NCI-H187 (cell line): ENCODE results near the gene CTRB1.
"Not testable (repeated sequence)": the region's sequence is repeated elsewhere in the genome, so short reads cannot be mapped to it uniquely, and the experiment has no call there.

Source experiments
- DNase-seq, 2 experiments: peaks; one replicate each; lab custom pipeline; 2025; lab: John Stamatoyannopoulos, UW

CTRB1 gene

GRCh38 chr16:75204410-75204758, 14.4 kb upstream of the CTRB1 start:
- no peak for DNase-seq

- DNase-seq: not testable (repeated sequence)
Measured at GRCh38 chr16:75204905-75205304, 13.9 kb upstream of the CTRB1 start.

- not testable (repeated sequence) for DNase-seq
Measured at GRCh38 chr16:75205438-75205837, 13.3 kb upstream of the CTRB1 start.

GRCh38 chr16:75205961-75206748, 12.6 kb upstream of the CTRB1 start:
- DNase-seq: not testable (repeated sequence)

GRCh38 chr16:75206749-75207451, 11.9 kb upstream of the CTRB1 start, which contains the start of gene CTRB2:
TSS of gene CTRB2 (minus strand) at chr16:75207161. CDS start at chr16:75207141, 20 bp downstream.
- DNase-seq: no peak

GRCh38 chr16:75207831-75208230, 11.0 kb upstream of the CTRB1 start:
- no peak for DNase-seq

GRCh38 chr16:75208242-75208825, 10.5 kb upstream of the CTRB1 start:
- DNase-seq: no peak

- DNase-seq: no peak
Measured at GRCh38 chr16:75208861-75209505, 9.8 kb upstream of the CTRB1 start.

GRCh38 chr16:75209514-75209913, 9.3 kb upstream of the CTRB1 start:
- DNase-seq: not testable (repeated sequence)

GRCh38 chr16:75209944-75210343, 8.8 kb upstream of the CTRB1 start:
- no peak for DNase-seq

- DNase-seq: not testable (repeated sequence)
Measured at GRCh38 chr16:75211286-75211685, 7.5 kb upstream of the CTRB1 start.

- no peak for DNase-seq
Measured at GRCh38 chr16:75216127-75216526, 2.7 kb upstream of the CTRB1 start.

GRCh38 chr16:75216576-75216975, 2.2 kb upstream of the CTRB1 start:
- no peak for DNase-seq

- DNase-seq: no peak
Measured at GRCh38 chr16:75217389-75217851, 1.4 kb upstream of the CTRB1 start.

- DNase-seq: no peak
Measured at GRCh38 chr16:75219088-75219487, 300 bp downstream of the CTRB1 start.

- DNase-seq: no peak
Measured at GRCh38 chr16:75219838-75220237, 1.1 kb downstream of the CTRB1 start.

- no peak for DNase-seq
Measured at GRCh38 chr16:75222271-75222783, 3.5 kb downstream of the CTRB1 start.

GRCh38 chr16:75223129-75223528, 4.3 kb downstream of the CTRB1 start:
- not testable (repeated sequence) for DNase-seq

- no peak for DNase-seq
Measured at GRCh38 chr16:75224306-75225082, 5.7 kb downstream of the CTRB1 start.

GRCh38 chr16:75225092-75225491, 6.3 kb downstream of the CTRB1 start:
- DNase-seq: no peak
